Glutamatergic neuron (in vitro differentiated cells): ENCODE results near the gene LARP1. TPM values are rescaled to one million over a fixed set of nuclear protein-coding genes. Genes with fewer than 3 reads are reported as not detected.

ENCODE experiments used
- DNase-seq: peaks from one replicate; pipeline ENCODE4 v3.0.0; 2022
- H3K27ac Mint-ChIP-seq: one replicate; pipeline ENCODE4 v1.8.0; 2020; ENCODE audit warnings: mild to moderate bottlenecking, mixed read lengths, inconsistent platforms; ENCODE audit not compliant: unreplicated experiment
- H3K27me3 Mint-ChIP-seq: one replicate; pipeline ENCODE4 v1.8.0; 2020; ENCODE audit warnings: mild to moderate bottlenecking, moderate library complexity, mixed read lengths, inconsistent platforms; ENCODE audit not compliant: unreplicated experiment
- H3K36me3 Mint-ChIP-seq: one replicate; pipeline ENCODE4 v1.8.0; 2020; ENCODE audit warnings: mild to moderate bottlenecking, mixed read lengths, inconsistent platforms; ENCODE audit not compliant: unreplicated experiment
- H3K4me1 Mint-ChIP-seq: one replicate; pipeline ENCODE4 v1.8.0; 2020; ENCODE audit warnings: mild to moderate bottlenecking, low read depth, mixed read lengths, inconsistent platforms; ENCODE audit not compliant: unreplicated experiment
- H3K4me3 Mint-ChIP-seq: one replicate; pipeline ENCODE4 v1.8.0; 2020; ENCODE audit warnings: mild to moderate bottlenecking, mixed read lengths, inconsistent platforms; ENCODE audit not compliant: unreplicated experiment
- H3K9me3 Mint-ChIP-seq: one replicate; pipeline ENCODE4 v1.8.0; 2020; ENCODE audit warnings: mild to moderate bottlenecking, moderate library complexity, mixed read lengths, inconsistent platforms; ENCODE audit not compliant: unreplicated experiment
- CTCF ChIP-seq: fragments of 200-600 bp; sonication (generic); IDR thresholded peaks from one replicate; pipeline ENCODE4 v1.5.0; 2021; ENCODE audit not compliant: partially characterized antibody, unreplicated experiment
- total RNA-seq: library from RNA; stranded (reverse); fragmentation: NEBNext Ultra II Directional; extraction: Animal tissue kit (Norgen Biotek cat#: 25700); gene quantifications from one replicate; pipeline ENCODE4 v1.2.1, GENCODE V29; 2021; ENCODE audit not compliant: unreplicated experiment

Gene LARP1
- total RNA-seq, 1 donor from 2014 or later, result 199 TPM

- Mint-ChIP-seq H3K9me3 (peaks cover 8% of the 10 kb centered on the region), H3K27me3 (peaks cover 9% of the 10 kb centered on the region), H3K4me1 (peaks cover 1% of the 10 kb centered on the region)
Observed at GRCh38 chr5:154815684-154816247, 60.6 kb downstream of the LARP1 start.

GRCh38 chr5:154816891-154817492 lies 61.8 kb downstream of the LARP1 start:
- Mint-ChIP-seq H3K27ac (no peak overlapping the region), H3K4me3 (no peak overlapping the region), H3K4me1 (peaks cover 1% of the 10 kb centered on the region), H3K27me3 (peaks cover 9% of the 10 kb centered on the region), H3K36me3 (peaks cover 6% of the 10 kb centered on the region), H3K9me3 (peaks cover 8% of the 10 kb centered on the region)
- DNase-seq, result no peak
- TF ChIP-seq CTCF, result no peak

More at GRCh38 chr5:154815684-154816247, 60.6 kb downstream of the LARP1 start:
- peaks cover 6% of the 10 kb centered on the region for H3K36me3 Mint-ChIP-seq
- no peak for TF ChIP-seq CTCF
- no peak for DNase-seq
- no peak overlapping the region for H3K4me3 Mint-ChIP-seq
- no peak overlapping the region for H3K27ac Mint-ChIP-seq

GRCh38 chr5:154817815-154818214 lies 62.6 kb downstream of the LARP1 start:
- TF ChIP-seq CTCF, result no peak
- Mint-ChIP-seq H3K4me3 (no peak overlapping the region), H3K9me3 (peaks cover 8% of the 10 kb centered on the region), H3K27ac (no peak overlapping the region), H3K27me3 (peaks cover 9% of the 10 kb centered on the region), H3K36me3 (peaks cover 6% of the 10 kb centered on the region), H3K4me1 (peaks cover 1% of the 10 kb centered on the region)
- DNase-seq, result no peak

GRCh38 chr5:154818471-154819116 lies 63.4 kb downstream of the LARP1 start:
- Mint-ChIP-seq H3K4me3 (no peak overlapping the region), H3K4me1 (peaks cover 1% of the 10 kb centered on the region), H3K36me3 (peaks cover 6% of the 10 kb centered on the region), H3K27ac (no peak overlapping the region), H3K27me3 (peaks cover 10% of the 10 kb centered on the region), H3K9me3 (peaks cover 8% of the 10 kb centered on the region)
- DNase-seq, result no peak
- no peak for TF ChIP-seq CTCF

DNA sequence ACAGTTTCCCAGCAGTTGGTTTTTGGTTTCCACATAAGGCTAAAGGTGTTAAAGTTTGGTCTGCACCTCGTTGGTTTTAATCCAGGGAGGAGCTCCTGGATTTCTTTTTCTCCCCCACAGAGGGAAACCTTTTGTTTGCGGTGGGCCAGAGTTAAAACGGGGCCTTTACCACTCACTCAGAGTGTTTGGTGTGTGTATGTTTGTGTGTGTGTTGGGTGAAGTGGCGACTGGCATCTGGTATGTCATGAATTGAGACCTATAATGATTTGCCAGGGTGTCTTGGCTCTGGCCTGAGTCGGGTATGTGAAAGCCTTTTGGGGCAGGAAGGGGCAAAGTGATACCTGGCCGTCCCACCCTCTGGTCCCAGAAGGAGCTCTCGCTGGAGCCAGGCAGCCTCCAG lies 64.4 kb downstream of the LARP1 start:
- Mint-ChIP-seq H3K27ac (no peak overlapping the region), H3K36me3 (peaks cover 6% of the 10 kb centered on the region), H3K9me3 (peaks cover 8% of the 10 kb centered on the region), H3K4me3 (no peak overlapping the region), H3K27me3 (peaks cover 10% of the 10 kb centered on the region), H3K4me1 (peaks cover 1% of the 10 kb centered on the region)
- no peak for TF ChIP-seq CTCF
- no peak for DNase-seq
